Hepatocyte (in vitro differentiated cells): ENCODE measurements around the gene ACTR8. TPM values are rescaled to one million over a fixed set of nuclear protein-coding genes. Genes with fewer than 3 reads are reported as not detected.

Experiments
- DNase-seq: peaks from one replicate; pipeline ENCODE4 v3.0.0-alpha.2; 2016; ENCODE audit warnings: low spot score
- H2AFZ ChIP-seq: fragments of 200-600 bp; sonication (generic); 2 replicates; pipeline ENCODE4 v1.6.0; 2016; ENCODE audit warnings: antibody characterized with exemption, mild to moderate bottlenecking
- H3K27ac ChIP-seq: fragments of 200-600 bp; sonication (generic); 2 replicates; pipeline ENCODE4 v1.5.1; 2016; ENCODE audit warnings: mild to moderate bottlenecking
- H3K27me3 ChIP-seq: fragments of 200-600 bp; sonication (generic); 2 replicates; pipeline ENCODE4 v1.6.1; 2016
- H3K36me3 ChIP-seq: fragments of 200-600 bp; sonication (generic); replicated peaks from 2 replicates; pipeline ENCODE4 v1.5.1; 2016; ENCODE audit warnings: low read depth; ENCODE audit not compliant: insufficient read depth
- H3K4me1 ChIP-seq: fragments of 200-600 bp; sonication (generic); 2 replicates; pipeline ENCODE4 v1.5.1; 2016; ENCODE audit warnings: mild to moderate bottlenecking, moderate library complexity; ENCODE audit not compliant: insufficient read depth
- H3K4me2 ChIP-seq: fragments of 200-600 bp; sonication (generic); 2 replicates; pipeline ENCODE4 v1.6.0; 2016
- H3K4me3 ChIP-seq: fragments of 200-600 bp; sonication (generic); 2 replicates; pipeline ENCODE4 v1.5.1; 2016; ENCODE audit warnings: mild to moderate bottlenecking
- H3K79me2 ChIP-seq: fragments of 200-600 bp; sonication (generic); 2 replicates; pipeline ENCODE4 v1.6.0; 2017; ENCODE audit warnings: mild to moderate bottlenecking
- H3K9me2 ChIP-seq: fragments of 200-600 bp; sonication (generic); replicated peaks from 2 replicates; pipeline ENCODE4 v1.6.0; 2017; ENCODE audit warnings: mild to moderate bottlenecking; ENCODE audit not compliant: insufficient read depth
- H3K9me3 ChIP-seq: fragments of 200-600 bp; sonication (generic); 2 replicates; pipeline ENCODE4 v1.5.1; 2016; ENCODE audit warnings: low read depth, mild to moderate bottlenecking
- H4K20me1 ChIP-seq: fragments of 200-600 bp; sonication (generic); 2 replicates; pipeline ENCODE4 v1.6.0; 2016; ENCODE audit warnings: mild to moderate bottlenecking; ENCODE audit not compliant: insufficient read depth, poor library complexity, severe bottlenecking
- CTCF ChIP-seq: fragments of 200-600 bp; sonication (generic); IDR thresholded peaks from 2 replicates; pipeline ENCODE4 v1.5.1; 2016; ENCODE audit warnings: antibody characterized with exemption, mild to moderate bottlenecking; ENCODE audit not compliant: poor library complexity
- EZH2 ChIP-seq: fragments of 200-600 bp; sonication (generic); IDR thresholded peaks from 2 replicates; pipeline ENCODE4 v1.6.1; 2016; ENCODE audit warnings: antibody characterized with exemption, mild to moderate bottlenecking, borderline replicate concordance
- EZH2phosphoT487 ChIP-seq: fragments of 200-600 bp; sonication (generic); IDR thresholded peaks from one replicate; pipeline ENCODE4 v1.6.1; 2018; ENCODE audit warnings: antibody characterized with exemption, mild to moderate bottlenecking, low read depth, moderate library complexity; ENCODE audit not compliant: unreplicated experiment, severe bottlenecking
- WGBS: methylation state at CpG from one replicate; pipeline ENCODE4 v1.1.6; 2016; ENCODE audit warnings: low lambda C conversion rate; ENCODE audit errors: missing lambda C conversion rate; 5-methylcytosine and 5-hydroxymethylcytosine counted together
- polyA plus RNA-seq: library from polyadenylated mRNA; unstranded; fragments of >200 nt; fragmentation: Nextera tagmentation; extraction: Ambion mirVana; gene quantifications from 2 replicates; pipeline ENCODE4 v1.2.1, GENCODE V29; 2016
- total RNA-seq: library from RNA; depleted of rRNA; stranded (reverse); fragments of >200 nt; gene quantifications from 2 replicates; pipeline ENCODE4 v1.2.3, GENCODE V29; 2014

Gene ACTR8
- total and polyA plus RNA-seq, 2 experiments from 2014 or later: 19.6 to 29.1 TPM

GRCh38 chr3:53887446-53887845 lies 5.5 kb upstream of the ACTR8 start:
- no peaks in the 10 kb centered on the region for H3K9me3 ChIP-seq
- DNase-seq: no peak
- no peak overlapping the region for H3K4me3 ChIP-seq
- H3K27me3 ChIP-seq: no peaks in the 10 kb centered on the region
- no peak overlapping the region for H3K27ac ChIP-seq
- H2AFZ ChIP-seq: no peak overlapping the region
- H4K20me1 ChIP-seq: peaks cover 27% of the 10 kb centered on the region
- no peaks in the 10 kb centered on the region for H3K36me3 ChIP-seq
- H3K4me2 ChIP-seq: no peak overlapping the region
- peaks cover 44% of the 10 kb centered on the region for H3K79me2 ChIP-seq
- no peaks in the 10 kb centered on the region for H3K9me2 ChIP-seq
- H3K4me1 ChIP-seq: peaks cover 14% of the 10 kb centered on the region
- TF ChIP-seq EZH2phosphoT487 (no peak), CTCF (no peak), EZH2 (no peak)

- DNase-seq: no peak
- Histone ChIP-seq H3K4me2 (no peak overlapping the region), H3K9me2 (no peaks in the 10 kb centered on the region), H3K27ac (no peak overlapping the region), H3K36me3 (no peaks in the 10 kb centered on the region), H3K79me2 (peaks cover 50% of the 10 kb centered on the region), H3K4me1 (peaks cover 21% of the 10 kb centered on the region), H4K20me1 (peaks cover 24% of the 10 kb centered on the region), H3K9me3 (no peaks in the 10 kb centered on the region), H3K27me3 (no peaks in the 10 kb centered on the region), H2AFZ (no peak overlapping the region), H3K4me3 (no peak overlapping the region)
- WGBS: 96% methylated on average over 3 of the region's 3 CpGs
- no peak for TF ChIP-seq CTCF
- TF ChIP-seq EZH2phosphoT487: no peak
- no peak for TF ChIP-seq EZH2
Observed at GRCh38 chr3:53885239-53885638, 3.3 kb upstream of the ACTR8 start.

GRCh38 chr3:53884623-53885022 lies 2.7 kb upstream of the ACTR8 start:
- TF ChIP-seq EZH2: no peak
- TF ChIP-seq CTCF: no peak
- TF ChIP-seq EZH2phosphoT487: no peak
- Histone ChIP-seq H3K27ac (no peak overlapping the region), H3K27me3 (no peaks in the 10 kb centered on the region), H3K4me1 (peaks cover 19% of the 10 kb centered on the region), H3K4me2 (no peak overlapping the region), H3K79me2 (peaks cover 50% of the 10 kb centered on the region), H3K4me3 (no peak overlapping the region), H3K9me3 (no peaks in the 10 kb centered on the region), H4K20me1 (peaks cover 18% of the 10 kb centered on the region), H3K36me3 (peaks cover 3% of the 10 kb centered on the region), H3K9me2 (no peaks in the 10 kb centered on the region), H2AFZ (no peak overlapping the region)
- 98% methylated on average over 11 of the region's 11 CpGs for WGBS
- DNase-seq: no peak

GRCh38 chr3:53883008-53883407 lies 1.1 kb upstream of the ACTR8 start:
- H3K4me1 ChIP-seq: peaks cover 16% of the 10 kb centered on the region
- H3K79me2 ChIP-seq: peaks cover 39% of the 10 kb centered on the region
- H4K20me1 ChIP-seq: peaks cover 4% of the 10 kb centered on the region
- no peak overlapping the region for H3K4me3 ChIP-seq
- H3K9me3 ChIP-seq: no peaks in the 10 kb centered on the region
- H3K27ac ChIP-seq: no peak overlapping the region
- no peak overlapping the region for H2AFZ ChIP-seq
- peaks cover 9% of the 10 kb centered on the region for H3K36me3 ChIP-seq
- no peaks in the 10 kb centered on the region for H3K27me3 ChIP-seq
- 93% methylated on average over 4 of the region's 4 CpGs for WGBS
- TF ChIP-seq CTCF (no peak), EZH2phosphoT487 (no peak), EZH2 (no peak)
- H3K4me2 ChIP-seq: no peak overlapping the region
- no peak for DNase-seq
- no peaks in the 10 kb centered on the region for H3K9me2 ChIP-seq
